Neural progenitor cell (in vitro differentiated cells): ENCODE measurements around the gene SELENOH. TPM values are rescaled to one million over a fixed set of nuclear protein-coding genes. Genes with fewer than 3 reads are reported as not detected.

Experiments used
- DNase-seq: peaks from one replicate; pipeline ENCODE4 v3.0.0-alpha.2; 2016; ENCODE audit warnings: low spot score
- H2AFZ ChIP-seq: fragments of 200-600 bp; sonication (generic); replicated peaks from 2 replicates; pipeline ENCODE4 v1.6.1; 2016; ENCODE audit warnings: antibody characterized with exemption
- H3F3A ChIP-seq: fragments of 200-600 bp; sonication (generic); 2 replicates; pipeline ENCODE4 v1.6.1; 2016; ENCODE audit warnings: antibody characterized with exemption, low read depth
- H3K27ac ChIP-seq: fragments of 200-600 bp; sonication (generic); 2 replicates; pipeline ENCODE4 v1.5.1; 2016; ENCODE audit warnings: mild to moderate bottlenecking
- H3K27me3 ChIP-seq: fragments of 200-600 bp; sonication (generic); 2 replicates; pipeline ENCODE4 v1.6.1; 2016; ENCODE audit warnings: mild to moderate bottlenecking, moderate library complexity
- H3K36me3 ChIP-seq: fragments of 200-600 bp; sonication (generic); 2 replicates; pipeline ENCODE4 v1.5.1; 2016
- H3K4me1 ChIP-seq: fragments of 200-600 bp; sonication (generic); 2 replicates; pipeline ENCODE4 v1.6.1; 2016; ENCODE audit warnings: mixed run types
- H3K4me2 ChIP-seq: fragments of 200-600 bp; sonication (generic); 2 replicates; pipeline ENCODE4 v1.6.1; 2016
- H3K4me3 ChIP-seq: fragments of 200-600 bp; sonication (generic); 2 replicates; pipeline ENCODE4 v1.5.1; 2016
- H3K79me2 ChIP-seq: fragments of 200-600 bp; sonication (generic); 2 replicates; pipeline ENCODE4 v1.6.1; 2016; ENCODE audit warnings: low read depth
- H3K9ac ChIP-seq: fragments of 200-600 bp; sonication (generic); 2 replicates; pipeline ENCODE4 v1.6.1; 2016
- H3K9me3 ChIP-seq: fragments of 200-600 bp; sonication (generic); 2 replicates; pipeline ENCODE4 v1.5.1; 2016; ENCODE audit warnings: low read depth
- H4K20me1 ChIP-seq: fragments of 200-600 bp; sonication (generic); 2 replicates; pipeline ENCODE4 v1.6.1; 2016; ENCODE audit warnings: low read depth
- H3K27ac Mint-ChIP-seq: 3 replicates; pipeline ENCODE4 v1.8.0; 2021; ENCODE audit warnings: mixed read lengths
- H3K27me3 Mint-ChIP-seq: 2 replicates; pipeline ENCODE4 v1.8.0; 2022; ENCODE audit warnings: low read depth, mild to moderate bottlenecking, inconsistent platforms, moderate library complexity, mixed read lengths; ENCODE audit not compliant: insufficient read depth
- H3K36me3 Mint-ChIP-seq: 3 replicates; pipeline ENCODE4 v1.8.0; 2021; ENCODE audit warnings: mixed read lengths
- H3K4me1 Mint-ChIP-seq: 3 replicates; pipeline ENCODE4 v1.8.0; 2021; ENCODE audit warnings: mixed read lengths
- H3K4me3 Mint-ChIP-seq: 3 replicates; pipeline ENCODE4 v1.8.0; 2021; ENCODE audit warnings: mild to moderate bottlenecking, moderate library complexity, mixed read lengths
- H3K9me3 Mint-ChIP-seq: 3 replicates; pipeline ENCODE4 v1.8.0; 2020; ENCODE audit warnings: mixed read lengths
- EZH2 ChIP-seq: fragments of 200-600 bp; sonication (generic); IDR thresholded peaks from 2 replicates; pipeline ENCODE4 v1.6.1; 2017; ENCODE audit warnings: antibody characterized with exemption, mild to moderate bottlenecking, moderate library complexity
- EZH2phosphoT487 ChIP-seq: fragments of 200-600 bp; sonication (generic); IDR thresholded peaks from 2 replicates; pipeline ENCODE4 v1.6.1; 2017; ENCODE audit warnings: antibody characterized with exemption
- total RNA-seq: library from RNA; depleted of rRNA; stranded (reverse); fragments of >200 nt; gene quantifications from 2 replicates; pipeline ENCODE4 v1.2.3, GENCODE V29; 2015; ENCODE audit warnings: low replicate concordance
- TF ChIP-seq, protein P1 (sequence below): fragments of 200-600 bp; sonication (generic); IDR thresholded peaks from 2 replicates; pipeline ENCODE4 v1.5.1; 2017; ENCODE audit warnings: antibody characterized with exemption, mild to moderate bottlenecking

The SELENOH gene
- total RNA-seq, 1 donor from 2014 or later = 164 TPM

DNA sequence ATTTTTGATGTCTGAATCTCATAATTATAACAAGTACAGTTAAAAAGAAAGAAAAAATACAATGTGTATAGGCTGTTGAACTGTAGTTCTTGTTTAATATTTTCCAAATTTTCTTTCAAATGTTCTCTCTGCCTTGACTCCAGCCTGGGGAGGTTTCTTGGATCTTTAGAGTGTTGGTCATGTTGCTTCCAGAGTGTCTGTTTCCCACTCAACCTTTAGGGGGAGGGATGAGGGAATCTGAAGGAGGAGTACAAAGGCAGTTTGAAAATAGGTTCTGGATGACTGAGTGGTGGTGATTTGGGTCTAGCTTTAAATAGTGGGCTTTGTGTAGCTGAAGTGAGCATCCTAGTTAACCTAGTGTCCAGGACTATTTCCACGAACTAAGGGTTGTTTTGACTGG, 22.3 kb downstream of the SELENOH start:
- H3K9me3 Mint-ChIP-seq = peaks cover 9% of the 10 kb centered on the region
- H3K4me1 Mint-ChIP-seq = peaks cover 26% of the 10 kb centered on the region
- H3K4me2 ChIP-seq = peak overlapping the region; percentile 100
- H3K27me3 ChIP-seq = no peaks in the 10 kb centered on the region
- H3K9ac ChIP-seq = peak overlapping the region; percentile 90
- H3K27ac ChIP-seq = peak overlapping the region; percentile 96
- TF ChIP-seq EZH2 = no peak
- TF ChIP-seq, protein P1, sequence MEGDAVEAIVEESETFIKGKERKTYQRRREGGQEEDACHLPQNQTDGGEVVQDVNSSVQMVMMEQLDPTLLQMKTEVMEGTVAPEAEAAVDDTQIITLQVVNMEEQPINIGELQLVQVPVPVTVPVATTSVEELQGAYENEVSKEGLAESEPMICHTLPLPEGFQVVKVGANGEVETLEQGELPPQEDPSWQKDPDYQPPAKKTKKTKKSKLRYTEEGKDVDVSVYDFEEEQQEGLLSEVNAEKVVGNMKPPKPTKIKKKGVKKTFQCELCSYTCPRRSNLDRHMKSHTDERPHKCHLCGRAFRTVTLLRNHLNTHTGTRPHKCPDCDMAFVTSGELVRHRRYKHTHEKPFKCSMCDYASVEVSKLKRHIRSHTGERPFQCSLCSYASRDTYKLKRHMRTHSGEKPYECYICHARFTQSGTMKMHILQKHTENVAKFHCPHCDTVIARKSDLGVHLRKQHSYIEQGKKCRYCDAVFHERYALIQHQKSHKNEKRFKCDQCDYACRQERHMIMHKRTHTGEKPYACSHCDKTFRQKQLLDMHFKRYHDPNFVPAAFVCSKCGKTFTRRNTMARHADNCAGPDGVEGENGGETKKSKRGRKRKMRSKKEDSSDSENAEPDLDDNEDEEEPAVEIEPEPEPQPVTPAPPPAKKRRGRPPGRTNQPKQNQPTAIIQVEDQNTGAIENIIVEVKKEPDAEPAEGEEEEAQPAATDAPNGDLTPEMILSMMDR = peak; percentile 48
- H3K27ac Mint-ChIP-seq = peak overlapping the region; percentile 76
- no peak overlapping the region for H2AFZ ChIP-seq
- H3F3A ChIP-seq = peaks cover 16% of the 10 kb centered on the region
- peak overlapping the region; percentile 90 for H3K4me3 ChIP-seq
- no peaks in the 10 kb centered on the region for H3K36me3 ChIP-seq
- peaks cover 56% of the 10 kb centered on the region for H4K20me1 ChIP-seq
- no peaks in the 10 kb centered on the region for H3K9me3 ChIP-seq
- no peaks in the 10 kb centered on the region for H3K27me3 Mint-ChIP-seq
- H3K36me3 Mint-ChIP-seq = peaks cover 14% of the 10 kb centered on the region
- H3K4me1 ChIP-seq = peaks cover 23% of the 10 kb centered on the region
- H3K4me3 Mint-ChIP-seq = peak overlapping the region; percentile 97
- DNase-seq = peak; percentile 55
- H3K79me2 ChIP-seq = peaks cover 69% of the 10 kb centered on the region

DNA sequence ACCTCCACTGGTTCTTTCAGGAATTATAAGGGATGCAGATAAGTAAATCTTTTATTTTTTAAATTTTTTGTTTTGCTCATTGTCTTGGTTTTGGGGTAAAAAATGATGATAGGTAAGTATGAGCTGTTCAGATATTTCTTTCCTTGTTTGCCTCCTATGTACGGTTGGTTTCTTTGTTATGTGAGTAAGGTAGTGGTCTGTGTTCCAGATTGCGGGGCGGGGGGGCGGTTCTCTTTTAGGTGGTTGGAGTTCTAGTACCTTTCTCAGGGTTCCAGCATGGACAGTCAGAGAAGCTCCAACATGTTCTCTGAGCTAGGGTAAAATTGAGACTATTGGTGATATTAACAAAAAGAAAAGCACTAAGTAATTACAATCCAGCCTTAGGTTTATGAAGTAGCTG, 22.7 kb downstream of the SELENOH start:
- Histone ChIP-seq H2AFZ (no peak overlapping the region), H4K20me1 (peaks cover 60% of the 10 kb centered on the region), H3K9me3 (no peaks in the 10 kb centered on the region), H3K4me3 (peak overlapping the region; percentile 90), H3K27ac (no peak overlapping the region), H3K79me2 (peaks cover 74% of the 10 kb centered on the region), H3K4me1 (peaks cover 23% of the 10 kb centered on the region), H3K9ac (peak overlapping the region; percentile 90), H3F3A (peaks cover 16% of the 10 kb centered on the region), H3K4me2 (peak overlapping the region; percentile 100), H3K36me3 (no peaks in the 10 kb centered on the region), H3K27me3 (no peaks in the 10 kb centered on the region)
- Mint-ChIP-seq H3K36me3 (peaks cover 16% of the 10 kb centered on the region), H3K4me1 (peaks cover 26% of the 10 kb centered on the region), H3K27me3 (no peaks in the 10 kb centered on the region), H3K27ac (peak overlapping the region; percentile 76), H3K9me3 (peaks cover 9% of the 10 kb centered on the region), H3K4me3 (peak overlapping the region; percentile 97)
- no peak for TF ChIP-seq EZH2
- no peak for TF ChIP-seq EZH2phosphoT487
- TF ChIP-seq, protein P1 = no peak
- DNase-seq = no peak

DNA sequence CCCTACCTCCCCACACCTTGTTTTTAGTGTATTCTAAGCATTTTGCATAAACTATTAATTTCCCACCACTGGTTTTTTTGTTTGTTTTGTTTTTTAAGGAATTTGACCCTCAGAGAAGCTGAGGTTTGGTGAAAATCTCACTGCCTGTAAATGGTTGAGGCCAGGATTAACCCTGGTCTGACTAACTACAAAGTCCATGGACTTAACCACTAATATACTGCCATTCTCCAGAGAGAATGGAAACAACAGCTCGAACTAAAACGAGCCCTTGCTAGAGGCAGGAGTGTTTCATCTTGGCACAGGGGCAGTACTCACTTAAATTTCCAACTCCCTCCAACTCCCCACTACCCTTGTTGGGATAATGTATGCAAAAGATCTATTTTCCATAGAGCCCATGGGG, 23.3 kb downstream of the SELENOH start:
- Mint-ChIP-seq H3K27ac (peak overlapping the region; percentile 74), H3K4me1 (peaks cover 26% of the 10 kb centered on the region), H3K36me3 (peaks cover 19% of the 10 kb centered on the region), H3K9me3 (peaks cover 9% of the 10 kb centered on the region), H3K27me3 (no peaks in the 10 kb centered on the region), H3K4me3 (peak overlapping the region; percentile 97)
- Histone ChIP-seq H3K4me1 (peaks cover 23% of the 10 kb centered on the region), H3K79me2 (peaks cover 79% of the 10 kb centered on the region), H3K4me3 (peak overlapping the region; percentile 90), H4K20me1 (peaks cover 65% of the 10 kb centered on the region), H3K9me3 (no peaks in the 10 kb centered on the region), H3F3A (peaks cover 16% of the 10 kb centered on the region), H3K27ac (no peak overlapping the region), H3K4me2 (peak overlapping the region; percentile 100), H3K36me3 (no peaks in the 10 kb centered on the region), H3K27me3 (no peaks in the 10 kb centered on the region), H2AFZ (no peak overlapping the region), H3K9ac (no peak overlapping the region)
- no peak for TF ChIP-seq EZH2
- TF ChIP-seq, protein P1 = no peak
- TF ChIP-seq EZH2phosphoT487 = no peak
- DNase-seq = no peak
